RWPE1 (cell line): ENCODE data around the gene ATAD5.
"Not testable (repeated sequence)": the region's sequence is repeated elsewhere in the genome, so short reads cannot be mapped to it uniquely, and the experiment has no call there.

Experiments
- CTCF ChIA-PET: fragments of 350-600 bp; sonication (Branson Sonifier 250); formaldehyde crosslinking; extraction: SDS; loops from one replicate; lab custom pipeline; 2021; lab: Yijun Ruan, JAX
- POLR2A ChIA-PET: fragments of 400-600 bp; formaldehyde crosslinking; extraction: SDS; loops from one replicate; lab custom pipeline; 2020; ENCODE audit warnings: antibody characterized with exemption; ENCODE audit not compliant: low non-redundant PET; lab: Yijun Ruan, JAX
- DNase-seq: peaks from one replicate; pipeline ENCODE4 v3.0.0; 2012; ENCODE audit warnings: low spot score
- H3K27ac ChIP-seq: fragments of 450-650 bp; 2 replicates; pipeline ENCODE4 v1.5.1; 2017
- TF ChIP-seq, protein P1 (sequence below): fragments of 450-650 bp; conservative IDR thresholded peaks from 2 replicates; pipeline ENCODE4 v1.5.1; 2017; ENCODE audit warnings: low read depth, mild to moderate bottlenecking

The ATAD5 gene

GRCh38 chr17:30809867-30810266 is 21.9 kb upstream of the ATAD5 start:
- POLR2A ChIA-PET: no interaction called here
- TF ChIP-seq, protein P1, sequence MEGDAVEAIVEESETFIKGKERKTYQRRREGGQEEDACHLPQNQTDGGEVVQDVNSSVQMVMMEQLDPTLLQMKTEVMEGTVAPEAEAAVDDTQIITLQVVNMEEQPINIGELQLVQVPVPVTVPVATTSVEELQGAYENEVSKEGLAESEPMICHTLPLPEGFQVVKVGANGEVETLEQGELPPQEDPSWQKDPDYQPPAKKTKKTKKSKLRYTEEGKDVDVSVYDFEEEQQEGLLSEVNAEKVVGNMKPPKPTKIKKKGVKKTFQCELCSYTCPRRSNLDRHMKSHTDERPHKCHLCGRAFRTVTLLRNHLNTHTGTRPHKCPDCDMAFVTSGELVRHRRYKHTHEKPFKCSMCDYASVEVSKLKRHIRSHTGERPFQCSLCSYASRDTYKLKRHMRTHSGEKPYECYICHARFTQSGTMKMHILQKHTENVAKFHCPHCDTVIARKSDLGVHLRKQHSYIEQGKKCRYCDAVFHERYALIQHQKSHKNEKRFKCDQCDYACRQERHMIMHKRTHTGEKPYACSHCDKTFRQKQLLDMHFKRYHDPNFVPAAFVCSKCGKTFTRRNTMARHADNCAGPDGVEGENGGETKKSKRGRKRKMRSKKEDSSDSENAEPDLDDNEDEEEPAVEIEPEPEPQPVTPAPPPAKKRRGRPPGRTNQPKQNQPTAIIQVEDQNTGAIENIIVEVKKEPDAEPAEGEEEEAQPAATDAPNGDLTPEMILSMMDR: no peak
- no peak for DNase-seq
- no peak overlapping the region for H3K27ac ChIP-seq
- CTCF ChIA-PET: no interaction called here

- peak; percentile 50 for DNase-seq
- TF ChIP-seq, protein P1: no peak
- H3K27ac ChIP-seq: peak overlapping the region; percentile 55; the same call in 1 of the 2 replicates
- POLR2A ChIA-PET: no interaction called here
- CTCF ChIA-PET: interaction anchor here (0.7 kb wide), 1 partner anchor 12 kb away, joined by 3 read pairs; no protein-coding TSS in a partner anchor
Measured at GRCh38 chr17:30812218-30813177, 19.3 kb upstream of the ATAD5 start.

- CTCF ChIA-PET: interaction anchor here (0.7 kb wide), 1 partner anchor 512 kb away, joined by 9 read pairs; no protein-coding TSS in a partner anchor
- DNase-seq, H3K27ac ChIP-seq, POLR2A ChIA-PET: not testable (repeated sequence)
Measured at GRCh38 chr17:30814236-30814635, 17.5 kb upstream of the ATAD5 start.

- CTCF ChIA-PET: interaction anchor here (0.7 kb wide), 1 partner anchor 513 kb away, joined by 9 read pairs; no protein-coding TSS in a partner anchor
- POLR2A ChIA-PET, DNase-seq, H3K27ac ChIP-seq: not testable (repeated sequence)
Measured at GRCh38 chr17:30814860-30815259, 16.9 kb upstream of the ATAD5 start.

DNA sequence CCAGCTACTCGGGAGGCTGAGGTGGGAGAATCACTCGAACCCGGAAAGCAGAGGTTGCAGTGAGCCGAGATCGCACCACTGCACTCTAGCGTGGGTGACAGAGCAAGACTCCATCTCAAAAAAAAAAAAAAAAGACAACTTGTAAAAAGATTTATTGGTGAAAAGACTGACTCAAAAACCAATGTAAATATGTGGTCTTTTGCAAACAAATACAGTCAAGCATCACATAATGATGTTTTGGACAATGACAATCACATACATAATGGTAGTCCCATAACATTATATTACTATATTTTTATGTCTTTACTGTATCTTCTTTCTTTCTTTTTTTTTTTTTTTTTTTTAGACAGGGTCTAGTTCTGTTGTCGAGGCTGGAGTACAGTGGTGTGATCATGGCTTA is 15.6 kb upstream of the ATAD5 start:
- POLR2A ChIA-PET: no interaction called here
- TF ChIP-seq, protein P1: no peak
- H3K27ac ChIP-seq: no peak overlapping the region
- CTCF ChIA-PET: no interaction called here
- no peak for DNase-seq

DNA sequence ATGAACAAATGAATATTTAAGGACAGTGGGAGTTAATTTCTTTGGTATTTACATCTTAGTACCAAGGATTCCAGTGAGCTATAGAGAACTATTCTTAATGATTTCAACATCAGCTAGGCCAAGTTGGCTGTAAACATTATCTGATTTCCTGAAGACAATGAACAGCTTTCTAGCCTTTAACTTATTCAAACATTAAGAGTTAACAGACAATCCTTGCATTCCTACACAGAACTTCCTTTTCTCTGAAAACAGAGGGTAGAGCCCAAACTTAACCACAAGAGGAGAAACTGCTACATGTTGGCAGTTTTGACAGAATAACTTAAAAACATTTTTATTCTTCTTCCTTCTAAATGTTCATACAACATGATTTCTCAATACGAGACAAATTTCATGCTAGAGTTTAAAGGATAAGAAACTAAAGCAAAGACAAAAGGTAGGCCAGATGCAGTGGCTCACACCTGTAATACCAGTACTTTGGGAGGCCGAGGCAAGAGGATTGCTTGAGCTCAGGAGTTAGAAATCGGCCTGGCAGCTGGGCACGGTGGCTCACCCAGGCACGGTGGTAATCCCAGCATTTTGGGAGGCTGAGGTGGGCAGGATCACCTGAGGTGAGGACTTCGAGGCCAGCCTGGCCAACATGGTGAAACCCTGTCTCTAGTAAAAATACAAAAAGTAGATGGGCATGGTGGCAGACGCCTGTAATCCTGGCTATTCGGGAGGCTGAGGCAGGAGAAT is 11.6 kb upstream of the ATAD5 start:
- ChIA-PET CTCF (no interaction called here), POLR2A (no interaction called here)
- TF ChIP-seq, protein P1: no peak
- DNase-seq: no peak
- no peak overlapping the region for H3K27ac ChIP-seq

DNA sequence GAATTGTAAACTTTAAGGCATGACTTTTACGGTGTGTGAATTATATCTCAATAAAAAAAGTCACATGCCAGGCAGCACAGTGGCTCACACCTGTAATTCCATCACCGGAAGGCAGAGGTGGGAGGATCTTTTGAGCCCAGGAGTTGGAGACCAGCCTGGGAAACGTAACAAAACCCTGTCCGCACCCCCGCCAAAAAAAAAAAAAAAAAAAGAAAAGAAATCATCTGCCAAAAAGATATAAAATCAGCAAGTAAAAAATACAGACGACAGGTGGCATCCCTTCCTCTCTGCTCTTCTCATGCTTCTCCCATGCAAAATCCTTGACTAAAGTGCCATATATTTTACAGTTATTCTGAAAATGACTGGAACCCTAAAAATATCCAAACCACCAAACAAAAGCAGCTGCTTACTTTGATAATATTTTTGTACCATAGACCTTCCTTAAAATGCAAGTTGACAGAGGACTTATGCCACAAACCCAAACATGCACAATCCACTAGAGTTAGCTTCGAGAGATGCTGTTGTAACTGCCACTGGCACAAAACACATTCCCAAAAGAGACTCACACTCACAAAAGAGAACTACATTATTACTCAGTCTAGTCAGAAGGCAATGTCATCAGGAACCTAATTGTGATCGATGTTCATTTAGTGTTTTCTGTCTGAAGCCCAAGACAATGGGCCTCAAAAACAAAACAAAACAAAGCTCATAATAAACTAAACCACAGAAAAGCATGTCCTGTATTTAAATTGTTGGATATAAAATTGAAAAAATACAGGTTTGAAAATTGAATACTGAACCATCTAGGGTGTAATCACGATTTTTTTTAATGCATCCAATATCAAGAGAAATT is 9.7 kb upstream of the ATAD5 start:
- TF ChIP-seq, protein P1: no peak
- no peak overlapping the region for H3K27ac ChIP-seq
- CTCF ChIA-PET: interaction anchor here (1.2 kb wide), 1 partner anchor 11 kb away, joined by 3 read pairs; no protein-coding TSS in a partner anchor
- DNase-seq: no peak
- POLR2A ChIA-PET: no interaction called here

DNA sequence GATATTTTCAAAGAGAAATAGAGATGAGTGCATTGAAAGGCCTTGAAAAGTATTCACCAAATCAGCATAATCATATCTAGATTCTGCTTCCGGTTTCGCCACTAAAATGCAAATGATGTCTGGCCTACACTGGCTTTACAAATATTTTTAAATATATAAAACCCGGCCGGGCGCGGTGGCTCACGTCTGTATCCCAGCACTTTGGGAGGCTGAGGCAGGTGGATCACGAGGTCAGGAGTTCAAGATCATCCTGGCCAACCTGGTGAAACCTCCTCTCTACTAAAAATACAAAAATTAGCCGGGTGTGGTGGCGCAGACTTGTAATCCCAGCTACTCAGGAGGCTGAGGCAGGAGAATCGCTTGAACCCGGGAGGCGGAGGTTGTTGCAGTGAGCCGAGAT is 8.8 kb upstream of the ATAD5 start:
- CTCF ChIA-PET, POLR2A ChIA-PET, H3K27ac ChIP-seq, DNase-seq: not testable (repeated sequence)
